ENCODE data around the gene UNC13D.

Gene UNC13D

DNA sequence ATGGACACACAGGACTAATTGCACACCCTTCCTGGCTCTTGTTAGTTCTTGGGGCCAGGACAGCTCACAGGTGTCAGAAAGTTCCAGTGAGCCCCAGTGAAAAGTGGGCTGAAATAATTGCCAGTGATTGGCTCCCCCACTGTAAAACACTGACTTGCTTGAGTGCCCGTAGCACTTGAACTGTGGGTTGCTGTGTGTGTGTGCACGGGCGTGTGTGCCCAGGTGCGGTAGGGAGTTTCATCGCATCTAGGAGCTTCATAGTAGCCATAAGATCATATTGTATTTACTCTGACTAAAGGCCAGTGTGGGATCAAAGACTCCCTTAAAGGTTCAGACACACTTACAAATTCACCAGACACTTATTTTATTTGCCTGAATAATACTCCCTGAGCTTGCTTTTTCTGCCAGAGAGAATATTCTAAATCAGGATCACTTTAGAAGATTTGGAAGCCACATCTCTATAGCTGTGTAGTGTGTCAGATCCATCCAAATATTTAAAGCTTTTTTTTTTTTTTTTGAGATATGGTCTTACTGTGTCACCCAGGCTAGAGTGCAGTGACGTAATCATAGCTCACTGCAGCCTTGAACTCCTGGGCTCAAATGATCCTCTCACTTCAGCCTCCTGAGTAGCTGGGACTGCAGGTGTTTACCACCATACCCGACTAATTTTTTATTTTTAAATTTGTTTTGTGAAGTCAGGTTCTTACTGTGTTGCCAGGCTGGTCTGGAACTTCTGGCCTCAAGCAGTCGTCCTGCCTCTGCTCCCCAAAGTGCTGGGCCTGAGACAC lies 48.2 kb downstream of the UNC13D start:
- no peak for DNase-seq (ENCODE audit: low read depth)
- no peak overlapping the region for H3K4me3 ChIP-seq (ENCODE audit: low read length)
- TF ChIP-seq, protein P1, sequence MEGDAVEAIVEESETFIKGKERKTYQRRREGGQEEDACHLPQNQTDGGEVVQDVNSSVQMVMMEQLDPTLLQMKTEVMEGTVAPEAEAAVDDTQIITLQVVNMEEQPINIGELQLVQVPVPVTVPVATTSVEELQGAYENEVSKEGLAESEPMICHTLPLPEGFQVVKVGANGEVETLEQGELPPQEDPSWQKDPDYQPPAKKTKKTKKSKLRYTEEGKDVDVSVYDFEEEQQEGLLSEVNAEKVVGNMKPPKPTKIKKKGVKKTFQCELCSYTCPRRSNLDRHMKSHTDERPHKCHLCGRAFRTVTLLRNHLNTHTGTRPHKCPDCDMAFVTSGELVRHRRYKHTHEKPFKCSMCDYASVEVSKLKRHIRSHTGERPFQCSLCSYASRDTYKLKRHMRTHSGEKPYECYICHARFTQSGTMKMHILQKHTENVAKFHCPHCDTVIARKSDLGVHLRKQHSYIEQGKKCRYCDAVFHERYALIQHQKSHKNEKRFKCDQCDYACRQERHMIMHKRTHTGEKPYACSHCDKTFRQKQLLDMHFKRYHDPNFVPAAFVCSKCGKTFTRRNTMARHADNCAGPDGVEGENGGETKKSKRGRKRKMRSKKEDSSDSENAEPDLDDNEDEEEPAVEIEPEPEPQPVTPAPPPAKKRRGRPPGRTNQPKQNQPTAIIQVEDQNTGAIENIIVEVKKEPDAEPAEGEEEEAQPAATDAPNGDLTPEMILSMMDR (conservative IDR thresholded peaks at IDR 0.05; ENCODE audit: low read depth, low read length): no peak

DNA sequence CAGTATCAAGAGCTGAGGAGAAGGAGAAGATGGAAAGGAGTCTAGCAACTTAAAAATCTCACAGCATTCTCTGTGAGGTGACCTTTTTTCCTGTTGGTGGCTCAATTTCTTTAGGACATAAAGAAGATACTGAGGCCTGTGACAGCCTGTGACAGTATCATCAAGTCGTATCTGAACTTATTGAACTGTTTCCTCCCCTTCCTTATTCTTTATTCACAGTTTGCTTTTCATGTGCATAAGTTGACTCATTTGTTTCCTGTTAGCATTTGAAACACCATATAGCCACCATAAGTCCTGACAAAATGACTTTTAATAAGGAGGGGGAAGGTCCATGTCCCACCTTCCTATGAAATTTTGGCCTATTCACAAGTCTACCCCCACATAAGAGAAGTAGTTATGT lies 50.7 kb downstream of the UNC13D start:
- H3K4me3 ChIP-seq (ENCODE audit: low read length): no peak overlapping the region
- DNase-seq (ENCODE audit: low read depth): no peak
- TF ChIP-seq, protein P1 (conservative IDR thresholded peaks at IDR 0.05; ENCODE audit: low read depth, low read length): no peak

DNA sequence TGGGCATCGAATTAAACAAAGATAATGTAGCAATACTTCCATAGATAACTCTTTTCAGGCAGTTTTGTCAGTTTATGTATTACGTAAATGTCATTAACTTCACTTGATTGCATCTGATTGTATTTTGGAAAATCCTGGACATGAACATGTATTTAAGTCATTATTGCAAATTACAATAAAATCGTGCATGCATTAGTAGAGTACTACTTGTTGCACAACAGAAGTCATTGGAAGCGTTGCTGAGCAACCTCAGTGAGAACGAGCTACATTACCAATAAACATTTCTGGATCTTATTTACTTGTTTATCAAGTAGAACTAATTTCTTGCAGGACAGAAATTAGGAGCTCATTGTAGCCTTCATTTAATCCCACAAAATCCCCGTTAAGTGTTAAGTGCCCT lies 53.0 kb downstream of the UNC13D start:
- TF ChIP-seq, protein P1 (conservative IDR thresholded peaks at IDR 0.05; ENCODE audit: low read depth, low read length): no peak
- no peak for DNase-seq (ENCODE audit: low read depth)
- no peak overlapping the region for H3K4me3 ChIP-seq (ENCODE audit: low read length)

DNA sequence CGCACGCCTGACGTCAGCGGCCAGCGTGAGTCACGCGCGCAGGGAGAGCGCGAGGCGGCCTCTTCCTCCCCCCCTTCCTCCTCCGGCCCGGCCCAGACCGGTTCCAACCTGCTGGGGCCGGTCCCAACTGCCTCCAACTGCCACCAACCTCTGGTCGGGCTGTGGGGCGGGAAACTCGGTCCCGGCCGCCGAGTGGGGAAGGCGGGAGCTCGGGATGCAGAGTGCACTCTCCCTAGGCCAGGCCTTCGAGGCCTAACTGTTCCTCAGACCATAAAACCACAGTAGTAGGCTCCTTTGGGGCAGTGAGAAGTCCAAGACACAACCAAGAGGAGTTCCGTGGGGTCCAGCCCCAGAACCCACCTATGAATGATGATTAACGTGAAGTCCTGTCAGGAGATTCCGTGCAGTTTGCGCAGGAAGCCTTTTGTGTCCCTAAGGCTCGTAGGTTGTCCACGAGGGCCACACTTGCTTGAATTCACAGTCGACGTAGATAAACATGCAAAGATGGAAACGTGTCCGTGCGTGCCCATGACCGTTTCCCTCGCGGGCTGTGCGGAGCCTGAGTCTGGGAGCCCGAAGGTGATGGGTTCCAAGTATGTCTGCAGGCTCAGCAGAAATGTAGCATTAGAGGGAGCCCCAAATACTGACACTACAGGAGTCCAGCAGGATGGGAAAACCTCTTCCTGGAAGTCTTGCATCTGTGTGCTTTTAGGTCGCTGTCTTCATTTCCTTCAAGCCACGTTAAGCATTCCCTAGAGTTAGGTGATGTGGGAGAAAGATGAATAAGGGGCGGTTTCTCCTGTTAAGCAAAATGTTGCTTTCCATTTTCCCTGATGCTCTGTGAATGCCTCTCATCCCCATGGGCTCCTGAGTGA lies 59.0 kb downstream of the UNC13D start:
- H3K4me3 ChIP-seq (ENCODE audit: low read length): peak overlapping the region; percentile 61
- no peak for DNase-seq (ENCODE audit: low read depth)
- TF ChIP-seq, protein P1 (conservative IDR thresholded peaks at IDR 0.05; ENCODE audit: low read depth, low read length): no peak

DNA sequence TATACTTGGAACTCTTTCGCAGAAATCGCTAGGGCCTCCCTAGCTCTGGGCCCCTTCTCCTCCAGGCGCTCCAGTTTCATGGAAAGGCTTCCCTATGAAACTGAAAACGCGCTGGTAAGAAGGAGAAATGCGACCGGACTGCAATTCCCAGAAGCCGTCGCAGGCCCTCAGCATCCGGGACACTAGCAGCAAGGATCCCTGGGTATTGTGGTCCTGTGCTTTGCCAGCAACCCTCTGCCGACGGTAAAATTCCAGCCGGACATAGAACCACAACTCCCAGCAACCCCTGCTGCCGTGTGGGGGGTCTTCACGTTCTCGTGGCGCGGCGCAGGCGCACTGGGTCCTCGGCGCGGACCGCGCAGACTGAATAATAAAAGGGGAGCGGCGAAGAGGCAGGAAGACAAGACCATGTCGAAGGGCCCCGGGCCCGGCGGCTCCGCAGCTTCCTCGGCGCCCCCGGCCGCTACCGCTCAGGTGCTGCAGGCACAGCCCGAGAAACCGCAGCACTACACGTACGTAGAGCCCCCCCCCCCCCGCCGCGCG lies 59.7 kb downstream of the UNC13D start, which contains the start of gene UNK:
TSS of gene UNK (plus strand) at position 334 of the 543 bp plus-strand sequence. CDS start at position 409, 75 bp downstream.
- TF ChIP-seq, protein P1 (conservative IDR thresholded peaks at IDR 0.05; ENCODE audit: low read depth, low read length): no peak
- DNase-seq (ENCODE audit: low read depth): peak; percentile 98
- peak within 1 kb of the TSS; percentile 61 for H3K4me3 ChIP-seq (ENCODE audit: low read length)

DNA sequence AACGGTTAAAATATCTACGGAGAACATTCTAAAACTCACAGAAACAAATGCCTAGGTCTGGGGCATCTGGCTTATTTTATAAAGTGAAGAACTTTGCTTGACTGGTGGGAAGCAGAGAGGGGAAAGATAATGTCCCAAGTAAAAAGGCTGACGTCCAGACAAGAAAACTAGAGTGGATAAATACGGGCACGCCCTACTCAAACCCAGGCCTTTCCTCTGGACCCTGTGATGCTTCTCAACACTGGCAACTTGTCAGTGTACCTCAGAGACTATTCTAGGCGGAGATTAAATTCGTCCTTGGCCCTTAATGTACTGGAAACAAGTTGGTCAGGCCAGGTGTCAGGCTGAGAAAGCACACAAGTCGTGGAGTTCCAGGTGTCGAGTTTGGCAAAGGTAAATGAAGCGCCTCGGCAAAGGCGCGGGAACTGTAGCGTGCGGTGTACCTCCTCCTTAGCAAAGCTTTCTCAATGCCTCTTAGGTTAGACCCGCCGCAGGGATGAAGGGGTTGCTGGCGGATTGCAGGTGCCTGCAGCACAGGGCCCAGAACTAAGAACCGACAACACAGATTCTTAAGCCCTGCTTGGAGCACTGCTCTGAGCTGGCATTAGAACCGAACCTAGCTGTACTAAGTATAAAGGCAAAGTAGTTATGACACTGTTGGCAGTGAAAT lies 60.3 kb downstream of the UNC13D start:
- H3K4me3 ChIP-seq (ENCODE audit: low read length): peak overlapping the region; percentile 27
- TF ChIP-seq, protein P1 (conservative IDR thresholded peaks at IDR 0.05; ENCODE audit: low read depth, low read length): no peak
- no peak for DNase-seq (ENCODE audit: low read depth)
